ENCODE data around the gene MCFD2.

Gene MCFD2

DNA sequence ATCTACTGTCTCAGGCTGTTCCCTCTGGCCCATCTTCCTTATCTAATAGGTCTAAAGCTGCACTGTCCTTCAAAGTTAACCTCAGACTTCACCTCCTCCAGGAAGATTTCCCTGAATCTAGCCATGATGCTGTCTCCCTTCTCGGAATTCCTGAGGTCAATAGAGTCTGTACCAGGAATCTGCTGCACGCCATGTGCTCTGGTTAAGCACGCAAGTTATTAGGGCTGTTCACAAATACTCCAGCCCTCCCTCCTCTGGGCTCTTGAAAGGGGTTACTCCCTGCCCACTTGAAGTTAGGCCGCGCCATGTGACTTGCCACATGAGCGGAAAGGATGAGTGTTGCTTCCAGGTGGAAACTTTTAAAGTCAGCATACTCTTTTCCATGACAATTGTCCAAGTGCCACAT is 43.6 kb downstream of the MCFD2 start:
- DNase-seq = no peak

DNA sequence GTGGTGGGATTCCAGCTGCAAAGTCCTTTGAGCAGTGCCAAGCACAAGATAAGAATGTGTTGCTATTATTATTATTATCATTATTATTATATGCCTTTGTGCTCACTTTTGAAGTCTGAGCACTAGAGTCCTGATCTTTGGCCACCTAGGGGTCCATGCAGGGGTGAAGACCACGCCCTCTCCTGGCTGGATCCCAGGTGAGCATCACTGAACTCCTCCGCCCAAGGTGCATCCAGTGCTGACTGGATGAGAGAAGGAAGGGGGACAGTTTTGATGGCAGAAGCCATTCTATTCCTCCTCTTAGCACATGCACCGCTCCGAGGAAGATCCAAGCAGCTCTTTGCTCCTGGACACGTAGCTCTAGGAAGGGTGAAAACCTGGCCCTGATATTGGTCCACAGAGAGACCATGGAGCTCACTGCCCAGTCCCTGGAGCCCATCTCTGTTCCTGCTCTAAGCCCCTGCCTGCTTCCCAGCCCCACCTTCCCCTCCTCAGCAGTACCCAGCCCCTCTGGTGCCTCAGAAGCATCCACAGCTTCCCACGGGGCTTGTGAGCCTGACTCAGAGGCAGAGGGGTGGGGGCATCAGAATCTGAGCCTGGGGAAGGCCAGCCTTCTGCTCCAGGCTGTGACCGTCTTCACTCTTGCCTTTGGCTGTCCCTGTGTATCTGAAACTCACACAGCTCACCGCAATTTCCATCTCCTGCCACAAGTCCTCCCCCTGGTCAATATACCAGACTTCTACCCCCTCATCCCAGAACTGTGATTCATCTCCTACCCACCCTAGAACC is 45.4 kb downstream of the MCFD2 start:
- DNase-seq = no peak

DNA sequence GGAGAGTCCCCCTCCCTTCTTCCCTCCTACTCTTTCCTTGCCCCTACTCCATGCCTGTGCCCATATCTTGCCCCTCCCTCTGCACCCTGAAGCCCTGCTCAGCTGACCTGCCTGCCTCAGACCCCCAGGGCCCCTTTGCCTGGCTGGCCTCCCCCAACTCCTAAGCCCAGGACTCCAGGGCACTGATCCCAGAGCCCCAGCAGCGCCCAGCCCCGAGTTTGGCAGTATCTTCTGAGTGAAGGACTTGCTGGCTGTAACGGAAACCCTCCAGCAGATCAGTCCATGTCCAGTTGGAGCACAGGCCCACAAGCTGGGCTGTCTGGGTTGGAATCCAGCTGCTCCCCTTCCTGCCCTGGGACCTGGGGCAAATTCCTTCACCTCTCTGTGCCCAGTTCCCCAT is 46.0 kb downstream of the MCFD2 start:
- DNase-seq = no peak

GRCh38 chr2:46866770-46867246 is 48.8 kb downstream of the MCFD2 start:
- no peak for DNase-seq

GRCh38 chr2:46865181-46865970 is 50.2 kb downstream of the MCFD2 start:
- DNase-seq = no peak

- DNase-seq = no peak
Measured at GRCh38 chr2:46863882-46864281, 51.7 kb downstream of the MCFD2 start.

DNA sequence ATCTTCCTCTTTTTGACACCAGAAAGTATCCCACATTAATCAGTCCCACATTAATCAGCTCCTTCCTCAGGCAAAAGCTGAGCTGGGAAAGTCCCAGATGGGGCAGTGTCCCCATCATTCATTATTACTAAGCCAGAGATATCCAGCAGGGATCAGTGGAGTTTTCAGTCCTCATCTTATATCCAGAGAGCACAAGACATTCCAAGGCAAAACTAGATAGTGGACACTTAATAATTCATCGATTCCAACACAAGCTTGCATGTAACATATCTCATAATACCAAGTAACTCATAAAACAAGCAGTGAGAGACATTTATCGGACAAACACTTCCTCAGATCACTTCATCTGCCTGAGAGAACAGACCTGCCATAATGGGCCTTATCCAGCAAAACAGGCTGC is 53.1 kb downstream of the MCFD2 start:
- no peak for DNase-seq

DNA sequence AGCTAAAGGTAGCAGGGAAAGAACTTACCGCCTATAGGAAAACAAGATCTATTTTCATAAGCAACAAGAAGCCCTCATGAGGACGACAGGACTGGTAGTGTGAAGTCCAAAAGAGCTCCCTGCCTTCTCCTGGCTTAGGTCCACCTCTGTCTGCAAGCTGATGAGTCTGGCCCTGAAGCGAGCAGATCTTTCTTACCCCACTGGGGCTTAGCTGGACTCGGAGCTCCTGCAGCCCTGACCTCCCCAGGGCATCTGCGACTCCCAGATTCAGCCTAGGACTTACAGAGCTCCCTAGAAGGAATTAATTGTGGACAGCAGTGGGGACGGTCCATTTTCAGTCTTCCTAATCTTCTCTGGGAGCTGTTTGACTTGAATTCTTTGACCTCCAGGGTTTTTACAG is 53.7 kb downstream of the MCFD2 start:
- no peak for DNase-seq

- DNase-seq = no peak
Measured at GRCh38 chr2:46859482-46859881, 56.1 kb downstream of the MCFD2 start.

DNA sequence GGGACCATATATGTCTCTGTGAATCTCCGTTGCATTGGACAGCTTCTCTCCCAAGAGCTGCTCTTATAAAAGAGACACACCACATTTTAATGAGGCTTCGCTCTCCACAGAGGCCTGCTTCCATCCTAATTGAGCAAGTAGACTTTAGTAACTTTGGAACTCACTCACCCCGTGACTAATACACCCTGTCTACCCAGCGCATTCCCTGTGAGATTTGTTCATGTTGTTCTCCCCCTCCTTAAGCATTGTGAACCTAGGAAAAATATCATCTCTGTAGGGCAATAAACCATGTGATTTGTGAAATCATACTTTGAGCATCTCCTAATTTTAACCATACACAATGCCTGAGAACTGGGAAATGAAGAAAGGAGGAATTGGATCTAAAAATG is 56.9 kb downstream of the MCFD2 start:
- DNase-seq = no peak

- no peak for DNase-seq
Measured at GRCh38 chr2:46857871-46858701, 57.5 kb downstream of the MCFD2 start.

DNA sequence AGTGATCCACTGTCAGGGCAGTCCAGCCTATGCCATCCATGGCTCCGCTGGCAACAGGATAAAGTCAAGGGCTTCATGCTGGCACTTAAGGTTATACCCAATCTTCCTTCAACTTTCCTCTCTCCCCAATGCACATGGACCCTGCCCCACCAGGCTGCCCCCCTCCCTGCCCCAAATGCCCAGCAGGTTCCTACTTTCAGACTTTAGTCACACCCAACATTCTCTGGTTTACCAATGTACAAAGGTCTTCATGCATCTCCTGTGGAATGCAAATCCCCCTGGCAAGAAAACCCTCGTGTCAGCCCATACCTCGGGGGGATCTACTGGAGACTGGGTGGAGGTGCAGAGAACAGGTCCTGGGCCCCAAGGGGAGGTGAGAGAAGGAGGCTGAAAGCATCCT is 59.3 kb downstream of the MCFD2 start:
- DNase-seq = no peak

GRCh38 chr2:46855805-46856204 is 59.8 kb downstream of the MCFD2 start:
- DNase-seq = no peak

- DNase-seq = no peak
Measured at GRCh38 chr2:46854260-46854659, 61.3 kb downstream of the MCFD2 start.

DNA sequence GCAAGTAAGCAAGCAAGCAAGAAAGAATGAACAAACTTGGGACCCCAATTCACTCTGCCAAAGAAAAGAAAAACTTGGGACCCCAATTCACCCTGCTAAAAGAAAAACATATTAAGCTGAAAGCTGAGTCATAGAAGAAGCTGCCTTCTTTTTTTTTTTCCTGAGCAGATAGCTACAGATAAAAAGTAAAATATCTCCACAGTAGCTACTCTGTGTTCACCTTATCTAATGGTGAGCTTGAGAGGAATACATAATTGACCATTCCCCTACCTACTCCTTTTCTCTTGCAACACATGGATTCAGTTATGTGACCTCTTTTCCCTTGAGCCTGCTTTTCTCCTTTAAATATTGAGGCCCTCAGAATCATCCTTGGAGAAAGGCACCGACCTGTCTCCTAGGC is 63.0 kb downstream of the MCFD2 start:
- DNase-seq = no peak

DNA sequence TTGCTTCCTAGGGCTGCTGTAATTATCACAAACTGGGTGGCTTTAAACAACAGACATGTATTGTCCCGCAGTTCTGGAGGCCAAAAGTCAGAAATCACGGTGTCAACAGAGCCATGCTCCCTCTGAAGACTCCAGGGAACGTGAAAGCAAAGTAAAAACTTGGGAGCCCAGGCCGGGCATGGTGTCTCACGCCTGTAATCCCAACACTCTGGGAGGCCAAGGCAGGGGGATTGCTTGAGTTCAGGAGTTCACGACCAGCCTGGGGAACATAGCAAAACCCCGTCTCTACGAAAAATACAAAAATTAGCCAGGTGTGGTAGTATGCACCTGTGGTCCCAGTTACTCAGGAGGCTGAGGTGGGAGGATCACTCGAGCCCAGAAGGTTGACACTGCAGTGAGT is 63.5 kb downstream of the MCFD2 start:
- DNase-seq = no peak

All from stimulated activated naive CD4-positive, alpha-beta T cell treated with Interleukin-2 at 50 U/mL for 16 hours (primary cell).